Raji (cell line): Measurements from ENCODE around the gene HCN4.

ENCODE experiments used
- POLR2A ChIP-seq: IDR thresholded peaks from 2 replicates; pipeline ENCODE4 v1.6.1; 2011; ENCODE audit warnings: low read depth, low read length, control low read depth; ENCODE audit not compliant: insufficient read depth

HCN4 gene

GRCh38 chr15:73326157-73326556 is 42.6 kb downstream of the HCN4 start:
- no peak for TF ChIP-seq POLR2A

- no peak for TF ChIP-seq POLR2A
Measured at GRCh38 chr15:73325191-73325861, 43.4 kb downstream of the HCN4 start.

- no peak for TF ChIP-seq POLR2A
Measured at GRCh38 chr15:73324496-73325170, 44.1 kb downstream of the HCN4 start.

- no peak for TF ChIP-seq POLR2A
Measured at GRCh38 chr15:73323956-73324355, 44.8 kb downstream of the HCN4 start.

DNA sequence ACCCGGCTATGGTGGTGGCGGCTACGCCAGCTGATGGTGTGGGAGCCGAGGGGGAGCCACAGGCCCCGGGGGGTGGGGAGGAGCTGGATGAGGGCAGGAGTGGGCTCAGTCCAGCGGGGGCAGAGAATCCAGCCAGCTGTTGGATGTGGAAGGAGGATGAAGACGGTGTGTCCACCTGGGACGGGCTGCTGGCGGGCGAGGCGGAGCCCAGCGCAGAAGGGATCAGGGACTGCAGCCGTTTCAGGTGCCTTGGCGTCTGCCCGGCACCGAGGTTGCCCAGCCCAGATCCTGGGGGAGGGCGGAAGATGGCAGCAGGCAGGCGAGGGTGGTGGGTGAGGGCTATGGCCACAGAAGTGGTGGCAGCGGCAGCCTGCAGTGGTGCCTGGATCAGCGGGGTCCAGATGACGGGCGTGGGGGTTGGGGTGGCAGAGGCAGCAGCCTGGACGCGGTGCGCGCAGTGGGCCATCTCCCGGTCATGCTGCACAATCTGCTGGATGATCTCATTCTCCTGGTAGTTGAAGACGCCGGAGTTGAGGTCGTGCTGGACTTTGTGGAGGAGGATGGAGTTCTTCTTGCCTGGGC is 45.3 kb downstream of the HCN4 start:
- no peak for TF ChIP-seq POLR2A

DNA sequence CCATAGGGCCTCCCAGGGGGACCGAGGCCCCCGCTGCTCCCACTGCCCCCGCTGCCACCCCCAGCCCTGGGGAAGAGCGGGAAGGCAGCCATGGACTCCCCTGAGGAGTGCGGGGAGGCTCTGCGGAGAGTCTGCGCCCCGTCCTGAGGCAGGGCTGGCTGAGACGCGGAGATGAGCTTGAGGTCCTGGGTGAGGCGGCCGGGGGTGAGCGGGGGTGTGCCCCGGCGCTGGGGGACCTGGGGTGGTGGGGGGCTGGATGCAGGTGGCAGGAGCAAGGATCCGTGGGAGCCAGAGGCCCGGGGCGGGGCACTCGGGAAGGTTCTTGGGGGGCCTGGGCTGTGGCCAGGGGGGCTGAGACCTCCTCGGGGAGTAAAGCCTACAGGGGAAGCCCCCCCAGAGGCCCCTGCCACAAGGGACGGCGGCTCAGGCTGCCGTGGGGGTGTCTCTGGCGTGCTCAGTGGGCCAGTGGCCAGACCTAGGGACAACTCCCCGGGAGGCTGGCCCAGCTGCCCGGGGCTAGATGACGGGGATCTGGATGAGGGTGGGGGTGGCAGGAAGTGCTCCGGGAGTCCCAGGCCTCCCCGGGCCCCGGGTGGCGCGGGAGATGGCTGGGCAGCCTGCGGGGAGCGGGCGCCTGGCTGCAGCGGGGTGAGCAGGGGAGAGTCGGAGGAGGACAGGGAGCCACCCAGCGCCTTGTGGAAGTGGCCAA is 45.9 kb downstream of the HCN4 start:
- no peak for TF ChIP-seq POLR2A

- TF ChIP-seq POLR2A: no peak
Measured at GRCh38 chr15:73321496-73322450, 47.0 kb downstream of the HCN4 start.

DNA sequence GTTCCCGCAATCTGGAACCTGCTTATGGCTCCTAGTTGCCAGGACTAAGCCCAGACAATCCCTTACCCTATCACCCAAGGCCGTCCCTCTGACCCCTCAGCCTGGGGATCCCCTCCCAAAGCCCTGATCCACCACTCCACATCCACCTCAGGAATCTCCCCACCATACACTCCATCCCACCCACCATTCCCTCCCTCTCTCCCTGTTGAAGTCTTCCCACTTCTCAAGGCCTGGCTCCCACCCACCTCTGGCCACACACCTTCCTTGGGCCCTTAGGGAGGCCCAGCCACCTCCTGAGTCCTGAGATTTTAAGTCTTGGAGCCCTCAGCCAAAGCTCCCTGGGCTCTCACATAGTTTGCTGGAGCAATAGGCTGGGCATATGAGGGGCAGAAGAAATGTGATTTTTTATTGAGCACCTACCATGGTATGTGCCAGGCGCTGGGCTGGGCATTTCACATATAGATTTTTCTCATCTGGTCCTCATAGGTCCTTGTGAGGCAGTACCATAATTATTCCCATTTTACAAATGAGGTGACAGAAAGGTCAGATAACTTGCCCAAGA is 48.1 kb downstream of the HCN4 start:
- no peak for TF ChIP-seq POLR2A

- no peak for TF ChIP-seq POLR2A
Measured at GRCh38 chr15:73319460-73320245, 49.1 kb downstream of the HCN4 start.

- TF ChIP-seq POLR2A: no peak
Measured at GRCh38 chr15:73318463-73319351, 50.1 kb downstream of the HCN4 start.

GRCh38 chr15:73317651-73318462 is 50.9 kb downstream of the HCN4 start:
- TF ChIP-seq POLR2A: no peak

GRCh38 chr15:73313861-73314260 is 54.9 kb downstream of the HCN4 start:
- no peak for TF ChIP-seq POLR2A
